HG03025 (cell line): ENCODE results near the gene MT4.

Source experiments
- ATAC-seq: cut with Tn5 transposase; IDR thresholded peaks from one replicate; pipeline ENCODE4 v1.9.1; 2021; ENCODE audit warnings: mild to moderate bottlenecking, moderate library complexity; ENCODE audit not compliant: unreplicated experiment, low FRiP score

The MT4 gene

DNA sequence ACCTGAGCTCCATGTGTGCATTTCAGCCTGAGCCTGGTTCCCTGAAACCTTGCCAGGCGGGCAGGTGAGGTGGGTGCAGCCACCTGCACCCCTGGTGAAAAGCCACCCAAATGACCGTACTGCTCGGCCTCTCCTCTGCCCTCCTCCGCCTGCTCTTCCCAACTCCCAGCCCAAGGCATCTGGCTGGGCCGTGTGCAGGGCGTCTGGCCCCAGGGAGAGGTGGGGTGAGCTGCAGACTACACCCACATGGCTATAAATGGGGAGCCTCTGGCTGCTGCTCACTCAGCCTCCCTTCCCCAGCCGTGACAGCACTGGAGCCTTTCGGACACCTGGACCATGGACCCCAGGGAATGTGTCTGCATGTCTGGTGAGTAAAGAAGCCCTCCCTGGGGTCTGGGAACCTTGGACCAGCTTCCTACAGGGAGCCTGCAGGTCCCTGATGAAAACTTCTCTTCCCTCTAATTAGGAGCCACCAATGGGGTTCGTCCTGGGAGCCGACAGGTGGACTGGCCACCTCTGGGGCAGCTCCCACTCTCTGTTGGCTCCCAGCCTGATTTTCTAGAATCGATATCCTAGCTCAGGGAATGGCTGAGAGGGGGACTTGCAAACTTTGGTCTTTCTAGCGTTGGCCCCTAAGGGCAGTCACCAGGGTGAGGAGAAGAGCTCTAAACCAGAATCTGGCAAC, at the start of gene MT4:
TSS of gene MT4 (plus strand) at position 281 of the 685 bp plus-strand sequence. CDS start at position 337, 56 bp downstream.
- no peak for ATAC-seq

GRCh38 chr16:56515665-56516064, 49.2 kb upstream of the MT4 start:
- ATAC-seq = no peak

DNA sequence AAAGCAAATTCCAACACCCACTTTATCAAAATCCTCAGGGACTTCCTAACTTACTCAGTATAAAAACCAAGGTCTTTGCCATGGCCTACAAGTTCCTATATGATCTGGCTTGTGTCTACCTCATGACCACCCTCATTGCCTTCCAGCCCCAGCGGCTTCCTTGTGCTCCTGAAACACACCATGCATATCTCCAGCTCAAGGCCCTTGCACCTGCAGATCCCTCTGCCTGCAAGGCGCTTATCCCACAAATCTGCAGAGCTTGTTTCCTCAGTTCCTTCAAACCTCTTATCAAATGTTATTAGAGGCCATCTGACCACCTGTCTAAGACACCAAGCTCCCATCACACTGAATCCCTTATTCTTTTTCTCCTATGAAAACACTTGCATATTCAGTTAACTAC, 47.7 kb upstream of the MT4 start:
- no peak for ATAC-seq

GRCh38 chr16:56518425-56518824, 46.4 kb upstream of the MT4 start:
- ATAC-seq = no peak

DNA sequence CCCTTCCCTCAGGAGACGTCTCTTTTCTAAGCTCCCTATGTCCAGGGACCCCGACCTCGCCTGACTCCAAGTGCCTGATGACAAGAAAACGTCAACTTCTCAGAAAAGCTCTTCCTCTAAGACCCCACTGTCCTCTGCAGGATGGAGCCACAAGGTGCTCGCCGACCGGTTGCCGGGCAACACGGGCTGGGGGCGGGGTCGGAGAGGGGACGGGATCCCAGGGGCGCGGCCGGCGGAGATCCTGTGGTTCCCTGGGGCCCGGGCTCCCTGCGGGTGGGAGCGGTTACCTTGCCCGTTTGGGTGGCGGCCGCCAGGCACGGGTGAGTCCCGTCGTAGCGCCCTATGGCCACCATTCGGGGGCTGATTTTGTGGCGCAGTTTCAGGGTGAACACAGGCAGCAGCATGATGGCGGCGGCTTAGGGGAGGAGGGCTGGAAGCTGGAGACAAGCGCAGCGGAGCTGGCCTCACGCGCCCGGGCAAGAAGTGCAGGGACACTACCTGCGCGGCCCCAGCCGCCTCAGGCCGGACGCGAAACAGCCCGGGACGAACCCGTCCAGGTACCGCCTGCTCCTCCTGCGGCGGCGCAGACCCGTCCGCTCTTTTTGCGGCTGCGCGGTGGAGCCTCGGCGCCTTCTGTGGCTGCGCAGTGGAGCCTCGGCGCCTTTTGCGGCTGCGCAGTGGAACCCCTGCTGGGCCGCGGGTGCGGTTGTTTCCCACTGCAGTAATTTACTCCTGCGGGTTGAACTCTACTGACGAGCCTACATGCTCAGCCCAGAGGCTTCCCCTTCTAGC, 45.2 kb upstream of the MT4 start, which contains the start of gene BBS2:
TSS of gene BBS2 (minus strand) at position 566 of the 792 bp plus-strand sequence. CDS start at position 404, 162 bp downstream.
- ATAC-seq = peak; percentile 89

DNA sequence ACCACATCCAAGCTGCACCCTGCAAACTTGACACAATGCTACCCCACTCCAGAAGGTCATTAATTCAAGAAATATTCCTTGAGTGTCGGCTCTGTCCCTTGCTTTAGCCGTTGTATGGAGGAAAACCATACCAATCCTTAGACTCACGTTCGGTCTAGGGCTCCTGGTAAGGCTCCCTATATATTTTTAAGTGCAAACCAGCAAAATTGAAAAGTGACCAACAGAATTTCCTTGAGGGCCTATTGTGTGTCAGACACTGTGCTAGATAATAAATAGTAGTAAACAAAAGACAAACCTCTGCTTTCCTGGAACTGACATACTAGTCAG, 44.7 kb upstream of the MT4 start:
- no peak for ATAC-seq

DNA sequence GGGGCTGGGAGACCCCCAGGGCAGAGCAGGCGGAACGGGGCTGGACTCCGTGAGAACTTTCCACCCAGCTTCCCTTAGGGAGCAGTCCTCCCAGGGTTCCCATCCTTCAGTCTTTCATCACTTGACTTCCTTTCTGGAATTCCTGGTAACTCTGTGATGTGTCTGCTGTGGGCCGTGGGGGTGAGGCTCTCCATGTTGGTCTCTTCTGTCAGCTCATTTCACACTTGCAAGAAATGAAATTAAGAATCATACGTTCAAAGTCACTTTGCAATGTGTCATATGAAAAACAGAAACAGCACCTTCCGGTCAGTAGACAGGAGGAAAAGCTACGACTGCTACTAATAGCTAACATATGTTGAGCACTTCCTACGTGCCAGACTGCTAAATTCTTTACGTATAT, 39.6 kb upstream of the MT4 start:
- ATAC-seq = no peak

- ATAC-seq = no peak
These were observed 34.0 kb upstream of the MT4 start for GRCh38 chr16:56530872-56531271.

DNA sequence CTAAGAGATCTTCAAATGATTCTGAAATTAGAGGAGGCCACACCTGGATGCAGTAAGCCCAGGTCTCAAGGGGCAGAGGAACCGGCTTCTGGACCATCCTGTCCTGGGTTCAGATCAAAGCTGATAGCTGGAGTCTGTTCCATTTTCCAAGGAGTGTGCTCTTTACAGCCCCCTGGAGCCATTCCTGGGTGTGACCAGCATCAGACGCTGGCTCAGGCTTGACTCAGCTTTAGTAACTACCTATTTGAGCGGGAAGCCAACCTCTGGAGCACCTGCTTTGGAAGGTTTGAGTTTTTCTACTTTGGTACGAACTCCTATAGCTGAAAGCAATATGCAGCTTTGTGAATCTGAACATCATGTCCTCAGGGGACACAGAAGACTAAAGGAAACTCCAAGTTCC, 32.2 kb upstream of the MT4 start:
- ATAC-seq = no peak

- ATAC-seq = no peak
These were observed 30.0 kb upstream of the MT4 start for GRCh38 chr16:56534847-56535383.

GRCh38 chr16:56538331-56538730, 26.5 kb upstream of the MT4 start:
- ATAC-seq = no peak

GRCh38 chr16:56539656-56540055, 25.2 kb upstream of the MT4 start:
- ATAC-seq = no peak

DNA sequence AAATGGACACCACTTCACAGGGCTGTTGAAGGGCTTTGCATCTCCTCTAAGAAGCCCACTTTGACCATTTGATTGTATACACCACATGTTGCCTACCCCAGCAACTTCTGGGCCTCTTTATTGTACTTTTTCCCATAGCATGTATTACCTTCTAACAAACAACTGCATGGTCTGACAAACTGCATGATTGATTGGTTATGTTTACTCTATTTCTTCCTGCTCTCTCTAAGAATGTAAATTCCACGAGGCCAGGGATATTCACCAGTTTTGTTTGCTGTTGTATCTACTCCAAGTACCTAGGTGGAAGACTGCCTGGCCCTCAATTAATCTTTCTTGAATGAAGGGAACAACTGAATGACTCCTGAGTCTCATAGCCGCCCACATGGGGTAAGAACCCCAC, 22.8 kb upstream of the MT4 start:
- no peak for ATAC-seq

- no peak for ATAC-seq
These were observed 17.5 kb upstream of the MT4 start for GRCh38 chr16:56547120-56547948.

DNA sequence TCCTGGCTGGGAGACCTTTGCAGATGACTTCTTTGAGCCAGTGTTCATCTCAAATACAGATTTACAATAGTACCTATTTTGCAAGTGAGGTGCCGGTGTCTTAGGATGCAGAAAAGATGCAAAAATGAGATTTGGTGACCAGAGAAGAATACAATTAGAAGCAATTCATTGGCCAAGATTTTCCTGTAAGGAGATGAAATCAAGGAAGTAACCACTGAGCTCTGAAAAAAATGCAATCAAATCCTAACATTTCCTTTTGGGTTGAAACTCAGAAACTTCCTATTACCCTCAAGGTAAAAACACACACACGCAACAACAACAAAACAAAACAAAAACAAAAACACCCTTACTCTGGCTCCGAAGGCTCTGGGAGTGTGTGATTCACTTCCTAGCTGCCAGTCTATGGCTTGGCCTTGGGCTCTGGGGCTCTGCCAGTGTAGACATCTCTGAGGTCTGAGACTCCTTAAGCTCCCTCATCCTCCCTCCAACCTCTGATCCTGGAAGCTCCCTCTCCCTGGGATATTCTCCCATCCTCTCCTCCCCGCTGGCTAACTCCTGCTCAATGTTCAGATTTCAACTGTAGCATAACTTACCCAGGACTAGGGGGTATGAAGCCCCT, 16.8 kb upstream of the MT4 start:
- ATAC-seq = no peak

- ATAC-seq = no peak
These were observed 15.7 kb upstream of the MT4 start for GRCh38 chr16:56549161-56549560.

- no peak for ATAC-seq
These were observed 15.0 kb upstream of the MT4 start for GRCh38 chr16:56549744-56550385.

DNA sequence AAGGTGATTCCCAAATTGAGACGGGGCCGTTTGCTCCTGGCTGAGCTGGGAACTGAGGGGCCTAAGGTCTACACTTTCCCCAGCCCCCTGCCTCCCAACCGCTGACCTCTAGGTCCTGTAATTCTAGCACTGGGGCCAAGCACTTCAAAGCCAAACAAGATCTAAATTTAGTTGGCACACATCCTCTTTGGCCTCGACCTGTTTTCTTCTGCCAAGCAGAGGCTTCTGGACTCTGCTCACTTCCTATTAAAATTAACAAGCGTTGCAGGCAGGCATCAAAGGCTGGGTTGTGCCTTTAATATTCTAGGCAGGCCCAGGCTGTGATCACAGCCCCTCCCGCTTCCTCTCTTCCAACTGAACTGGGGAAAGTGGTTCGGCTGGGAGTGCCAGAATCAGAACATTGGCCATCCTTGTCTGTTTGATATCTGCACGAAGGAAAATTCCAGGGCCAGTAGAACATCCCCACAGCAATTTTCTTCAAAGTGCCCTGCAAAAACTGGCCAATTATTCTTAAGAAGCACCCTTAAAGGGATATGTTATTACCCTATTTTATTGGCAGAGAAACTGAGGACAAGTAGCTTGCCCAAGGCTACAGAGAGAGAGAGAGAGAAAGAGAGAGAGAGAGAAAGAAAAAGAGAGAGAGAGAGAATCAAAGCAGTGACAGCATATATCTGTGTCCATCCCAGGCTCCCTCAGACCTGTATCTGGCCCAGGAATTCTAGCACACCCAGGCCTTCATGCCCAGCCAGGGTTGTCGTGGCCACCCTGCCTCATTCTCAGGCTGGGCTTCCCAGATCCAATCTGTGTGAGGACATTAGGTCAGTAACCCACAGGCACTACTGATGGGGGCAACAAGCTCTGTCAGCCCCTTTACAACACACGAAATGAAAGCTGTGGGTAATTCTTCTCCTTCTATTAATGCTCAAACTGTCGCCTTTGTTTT, 12.8 kb upstream of the MT4 start:
- ATAC-seq = no peak

DNA sequence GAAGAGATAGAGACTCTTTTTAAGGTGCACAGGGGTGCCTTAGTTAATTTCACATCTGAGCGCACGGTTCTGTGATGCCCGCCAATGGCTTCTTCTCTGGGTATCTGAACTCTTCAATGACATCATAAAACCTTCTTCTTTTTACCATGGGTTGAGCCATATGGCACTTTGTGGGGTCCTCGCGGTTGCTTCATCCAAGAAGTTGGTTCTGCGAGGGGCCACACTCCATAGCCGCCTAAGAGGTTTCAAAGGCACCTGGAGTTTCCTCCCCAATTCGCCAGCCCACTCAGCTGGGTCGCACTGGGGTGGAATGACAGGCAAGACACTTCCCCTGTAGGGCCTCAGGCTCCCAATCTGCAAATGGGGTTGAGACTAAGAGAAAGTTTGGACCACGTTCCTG, 10.4 kb upstream of the MT4 start:
- ATAC-seq = no peak
